Chondrocyte (in vitro differentiated cells): ENCODE data around the gene LIMK2. TPM values are rescaled to one million over a fixed set of nuclear protein-coding genes. Genes with fewer than 3 reads are reported as not detected.
A peak's percentile ranks its signal among the peaks of the same experiment; 100 is the strongest.

Experiments used
- DNase-seq: peaks from one replicate; pipeline ENCODE4 v3.0.0; 2021; ENCODE audit warnings: mixed read lengths, low spot score
- H3K27ac Mint-ChIP-seq: one replicate; pipeline ENCODE4 v1.8.0; 2021; ENCODE audit warnings: mild to moderate bottlenecking, moderate library complexity, mixed read lengths; ENCODE audit not compliant: unreplicated experiment
- H3K27me3 Mint-ChIP-seq: 2 replicates; pipeline ENCODE4 v1.8.0; 2021; ENCODE audit warnings: low read depth, mixed read lengths
- H3K36me3 Mint-ChIP-seq: 2 replicates; pipeline ENCODE4 v1.8.0; 2021; ENCODE audit warnings: low read depth, mixed read lengths
- H3K4me1 Mint-ChIP-seq: 2 replicates; pipeline ENCODE4 v1.8.0; 2021; ENCODE audit warnings: low read depth, mild to moderate bottlenecking, mixed read lengths
- H3K4me3 Mint-ChIP-seq: one replicate; pipeline ENCODE4 v1.8.0; 2021; ENCODE audit warnings: mild to moderate bottlenecking, moderate library complexity, mixed read lengths; ENCODE audit not compliant: unreplicated experiment
- H3K9me3 Mint-ChIP-seq: 2 replicates; pipeline ENCODE4 v1.8.0; 2021; ENCODE audit warnings: low read depth, mixed read lengths
- CTCF ChIP-seq: fragments of 200-600 bp; sonication (generic); IDR thresholded peaks from 2 replicates; pipeline ENCODE4 v1.5.0; 2021; ENCODE audit warnings: antibody characterized with exemption, mild to moderate bottlenecking, moderate library complexity
- total RNA-seq: library from RNA; stranded (reverse); gene quantifications from 3 replicates; pipeline ENCODE4 v1.2.1, GENCODE V29; 2021

The LIMK2 gene
- total RNA-seq, 1 donor from 2014 or later, result 58.6 TPM

- Mint-ChIP-seq H3K27ac (no peak overlapping the region), H3K4me1 (peaks cover 13% of the 10 kb centered on the region), H3K9me3 (no peaks in the 10 kb centered on the region), H3K4me3 (no peak overlapping the region), H3K27me3 (no peaks in the 10 kb centered on the region), H3K36me3 (peaks cover 16% of the 10 kb centered on the region)
- no peak for TF ChIP-seq CTCF
- no peak for DNase-seq
Measured at GRCh38 chr22:31206896-31207687, 5.0 kb upstream of the LIMK2 start.

- no peak for DNase-seq
- H3K4me1 Mint-ChIP-seq, result peaks cover 24% of the 10 kb centered on the region
- no peaks in the 10 kb centered on the region for H3K27me3 Mint-ChIP-seq
- H3K9me3 Mint-ChIP-seq, result no peaks in the 10 kb centered on the region
- peaks cover 3% of the 10 kb centered on the region for H3K36me3 Mint-ChIP-seq
- H3K27ac Mint-ChIP-seq, result peak overlapping the region; percentile 24
- H3K4me3 Mint-ChIP-seq, result no peak overlapping the region
- no peak for TF ChIP-seq CTCF
Measured at GRCh38 chr22:31210556-31211421, 1.3 kb upstream of the LIMK2 start.

GRCh38 chr22:31211482-31211861, 626 bp upstream of the LIMK2 start:
- peaks cover 24% of the 10 kb centered on the region for H3K4me1 Mint-ChIP-seq
- H3K36me3 Mint-ChIP-seq, result peaks cover 2% of the 10 kb centered on the region
- H3K27me3 Mint-ChIP-seq, result no peaks in the 10 kb centered on the region
- DNase-seq, result no peak
- TF ChIP-seq CTCF, result no peak
- H3K9me3 Mint-ChIP-seq, result no peaks in the 10 kb centered on the region
- peak overlapping the region; percentile 84 for H3K4me3 Mint-ChIP-seq
- H3K27ac Mint-ChIP-seq, result peak overlapping the region; percentile 88

- Mint-ChIP-seq H3K4me3 (peak overlapping the region; percentile 84), H3K36me3 (no peaks in the 10 kb centered on the region), H3K27ac (no peak overlapping the region), H3K4me1 (peaks cover 30% of the 10 kb centered on the region), H3K9me3 (no peaks in the 10 kb centered on the region), H3K27me3 (no peaks in the 10 kb centered on the region)
- TF ChIP-seq CTCF, result no peak
- DNase-seq, result no peak
Measured at GRCh38 chr22:31212783-31213629, 908 bp downstream of the LIMK2 start.
